ENCODE results near the gene SCYGR1. TPM values are rescaled to one million over a fixed set of nuclear protein-coding genes. Genes with fewer than 3 reads are reported as not detected.

Gene SCYGR1
- total RNA-seq, 2 experiments from 2014 or later, result not detected

GRCh38 chr2:227377467-227378351 is 10.0 kb downstream of the SCYGR1 start:
- Mint-ChIP-seq H3K4me1 (ENCODE audit: low read depth) (no peaks in the 10 kb centered on the region), H3K27me3 (peaks cover 11% of the 10 kb centered on the region), H3K4me3 (no peak overlapping the region), H3K9me3 (no peaks in the 10 kb centered on the region), H3K36me3 (ENCODE audit: low read depth) (no peaks in the 10 kb centered on the region), H3K27ac (no peak overlapping the region)
- intact Hi-C loops (cut with DNase I, micrococcal nuclease), result no loop called here
- Histone ChIP-seq H3K4me3 (ENCODE audit: low read length) (no peak overlapping the region), H3K36me3 (ENCODE audit: insufficient read depth, low read length) (no peaks in the 10 kb centered on the region), H3K4me1 (ENCODE audit: insufficient read depth, low read length) (no peaks in the 10 kb centered on the region), H3K27ac (ENCODE audit: low read depth in 1 of 2, low read length in 2 of 2) (no peak overlapping the region), H3K27me3 (ENCODE audit: control insufficient read depth in 1 of 2, insufficient read depth in 2 of 2, low read length in 2 of 2) (no peaks in the 10 kb centered on the region), H3K9me3 (ENCODE audit: control insufficient read depth in 1 of 2, insufficient read depth in 1 of 2, low read length in 2 of 2) (no peaks in the 10 kb centered on the region)
- TF ChIP-seq, protein P1, sequence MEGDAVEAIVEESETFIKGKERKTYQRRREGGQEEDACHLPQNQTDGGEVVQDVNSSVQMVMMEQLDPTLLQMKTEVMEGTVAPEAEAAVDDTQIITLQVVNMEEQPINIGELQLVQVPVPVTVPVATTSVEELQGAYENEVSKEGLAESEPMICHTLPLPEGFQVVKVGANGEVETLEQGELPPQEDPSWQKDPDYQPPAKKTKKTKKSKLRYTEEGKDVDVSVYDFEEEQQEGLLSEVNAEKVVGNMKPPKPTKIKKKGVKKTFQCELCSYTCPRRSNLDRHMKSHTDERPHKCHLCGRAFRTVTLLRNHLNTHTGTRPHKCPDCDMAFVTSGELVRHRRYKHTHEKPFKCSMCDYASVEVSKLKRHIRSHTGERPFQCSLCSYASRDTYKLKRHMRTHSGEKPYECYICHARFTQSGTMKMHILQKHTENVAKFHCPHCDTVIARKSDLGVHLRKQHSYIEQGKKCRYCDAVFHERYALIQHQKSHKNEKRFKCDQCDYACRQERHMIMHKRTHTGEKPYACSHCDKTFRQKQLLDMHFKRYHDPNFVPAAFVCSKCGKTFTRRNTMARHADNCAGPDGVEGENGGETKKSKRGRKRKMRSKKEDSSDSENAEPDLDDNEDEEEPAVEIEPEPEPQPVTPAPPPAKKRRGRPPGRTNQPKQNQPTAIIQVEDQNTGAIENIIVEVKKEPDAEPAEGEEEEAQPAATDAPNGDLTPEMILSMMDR (IDR thresholded peaks at IDR 0.05), result no peak
- ChIA-PET POLR2A (no interaction called here), CTCF (no interaction called here)
- ATAC-seq (ENCODE audit: poor library complexity), result no peak
- no peak for DNase-seq

DNA sequence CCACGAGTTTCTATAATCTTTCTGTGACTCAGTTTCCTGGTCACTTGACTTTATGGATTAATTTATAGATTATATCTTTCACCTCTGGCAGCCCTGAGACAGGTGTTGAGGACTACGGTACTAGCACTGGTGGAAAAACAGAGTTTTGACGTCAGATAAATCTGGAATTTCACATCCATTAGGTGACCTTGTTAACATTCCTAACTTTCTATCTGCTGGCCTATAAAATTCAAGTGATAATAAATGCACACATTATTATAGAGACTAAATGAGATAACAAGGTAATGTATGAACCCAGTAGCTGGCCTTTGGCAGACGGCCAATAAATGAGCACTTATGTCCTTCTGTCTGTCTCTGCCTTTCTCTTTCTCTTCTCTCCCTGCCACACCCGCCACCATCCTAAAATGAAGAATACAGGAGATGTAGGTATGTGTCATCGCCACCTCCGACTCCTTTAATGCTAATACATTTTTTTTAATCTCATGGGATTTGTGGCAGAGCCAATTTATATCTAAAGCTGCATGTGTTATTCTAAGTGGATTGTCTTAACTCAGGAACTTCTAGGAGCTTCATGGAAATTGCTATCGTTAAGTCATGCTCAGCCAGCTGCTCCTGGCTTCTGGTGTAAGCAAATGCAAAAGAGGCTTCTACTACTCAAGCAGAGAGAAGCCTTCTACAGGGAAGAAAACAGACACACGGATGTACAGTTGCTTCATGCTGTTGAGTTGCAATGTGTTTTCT is 10.9 kb downstream of the SCYGR1 start:
- Histone ChIP-seq H3K4me3 (ENCODE audit: low read length) (no peak overlapping the region), H3K27me3 (ENCODE audit: control insufficient read depth in 1 of 2, insufficient read depth in 2 of 2, low read length in 2 of 2) (no peaks in the 10 kb centered on the region), H3K9me3 (ENCODE audit: control insufficient read depth in 1 of 2, insufficient read depth in 1 of 2, low read length in 2 of 2) (no peaks in the 10 kb centered on the region), H3K4me1 (ENCODE audit: insufficient read depth, low read length) (no peaks in the 10 kb centered on the region), H3K36me3 (ENCODE audit: insufficient read depth, low read length) (no peaks in the 10 kb centered on the region), H3K27ac (ENCODE audit: low read depth in 1 of 2, low read length in 2 of 2) (no peak overlapping the region)
- ChIA-PET POLR2A (no interaction called here), CTCF (no interaction called here)
- Mint-ChIP-seq H3K27ac (no peak overlapping the region), H3K27me3 (peaks cover 8% of the 10 kb centered on the region), H3K9me3 (no peaks in the 10 kb centered on the region), H3K36me3 (ENCODE audit: low read depth) (no peaks in the 10 kb centered on the region), H3K4me3 (no peak overlapping the region), H3K4me1 (ENCODE audit: low read depth) (no peaks in the 10 kb centered on the region)
- TF ChIP-seq, protein P1 (IDR thresholded peaks at IDR 0.05), result no peak
- DNase-seq (no peak), ATAC-seq (ENCODE audit: poor library complexity) (no peak)
- intact Hi-C loops (cut with DNase I, micrococcal nuclease), result no loop called here

DNA sequence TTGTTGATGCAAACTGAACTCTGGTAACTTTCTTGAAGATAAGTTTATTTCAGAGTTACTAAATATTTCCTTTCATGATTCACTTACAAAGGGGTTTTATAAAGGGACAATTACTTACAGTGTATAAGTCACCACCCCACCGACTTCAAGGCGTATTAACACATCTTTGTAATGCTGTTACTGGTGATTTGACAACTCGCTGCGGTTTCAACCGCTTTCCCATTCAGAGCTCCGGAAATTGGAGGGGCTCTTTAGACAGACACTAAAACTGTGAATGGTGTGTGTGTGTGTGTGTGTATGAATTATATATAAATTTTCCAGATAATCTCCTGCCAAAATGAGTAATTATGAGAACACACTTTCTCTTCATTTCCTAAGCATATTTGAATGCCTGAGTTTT is 13.6 kb downstream of the SCYGR1 start:
- no peak overlapping the region for H3K27ac Mint-ChIP-seq
- H3K4me3 Mint-ChIP-seq, result no peak overlapping the region
- TF ChIP-seq, protein P1 (IDR thresholded peaks at IDR 0.05), result no peak
- ATAC-seq (ENCODE audit: poor library complexity), result no peak
- intact Hi-C loops (cut with DNase I, micrococcal nuclease), result no loop called here
- ChIA-PET CTCF (interaction anchor here (0.8 kb wide), 1 partner anchor 12 kb away, joined by 4 read pairs; no protein-coding TSS in a partner anchor), POLR2A (no interaction called here)
- no peaks in the 10 kb centered on the region for H3K36me3 Mint-ChIP-seq (ENCODE audit: low read depth)
- H3K4me3 ChIP-seq (ENCODE audit: low read length), result no peak overlapping the region
- no peak overlapping the region for H3K27ac ChIP-seq (ENCODE audit: low read depth in 1 of 2, low read length in 2 of 2)
- H3K27me3 Mint-ChIP-seq, result peaks cover 5% of the 10 kb centered on the region
- no peaks in the 10 kb centered on the region for H3K9me3 ChIP-seq (ENCODE audit: control insufficient read depth in 1 of 2, insufficient read depth in 1 of 2, low read length in 2 of 2)
- no peaks in the 10 kb centered on the region for H3K4me1 ChIP-seq (ENCODE audit: insufficient read depth, low read length)
- no peaks in the 10 kb centered on the region for H3K4me1 Mint-ChIP-seq (ENCODE audit: low read depth)
- H3K36me3 ChIP-seq (ENCODE audit: insufficient read depth, low read length), result no peaks in the 10 kb centered on the region
- no peaks in the 10 kb centered on the region for H3K9me3 Mint-ChIP-seq
- peak in 4 of 14 experiments; percentile 14 to 34 (median 27) for DNase-seq
- no peaks in the 10 kb centered on the region for H3K27me3 ChIP-seq (ENCODE audit: control insufficient read depth in 1 of 2, insufficient read depth in 2 of 2, low read length in 2 of 2)

Measured in CD4-positive, alpha-beta T cell (primary cell).